ENCODE measurements around the gene ENAH. TPM values are rescaled to one million over a fixed set of nuclear protein-coding genes. Genes with fewer than 3 reads are reported as not detected.

The ENAH gene
- total RNA-seq, 1 donor from 2014 or later: 434 TPM

- DNase-seq (ENCODE audit: low spot score): no peak
- Mint-ChIP-seq H3K36me3 (ENCODE audit: low read depth) (no peaks in the 10 kb centered on the region), H3K27ac (ENCODE audit: unreplicated experiment) (peak overlapping the region; percentile 86), H3K9me3 (ENCODE audit: low read depth) (no peaks in the 10 kb centered on the region), H3K4me3 (ENCODE audit: unreplicated experiment) (no peak overlapping the region), H3K27me3 (ENCODE audit: low read depth) (no peaks in the 10 kb centered on the region), H3K4me1 (ENCODE audit: low read depth) (peaks cover 58% of the 10 kb centered on the region)
- TF ChIP-seq CTCF (IDR thresholded peaks at IDR 0.05): no peak
These were observed 39.6 kb upstream of the ENAH start for GRCh38 chr1:225692517-225692879.

GRCh38 chr1:225691861-225692516 is 39.1 kb upstream of the ENAH start:
- no peak for TF ChIP-seq CTCF (IDR thresholded peaks at IDR 0.05)
- Mint-ChIP-seq H3K36me3 (ENCODE audit: low read depth) (no peaks in the 10 kb centered on the region), H3K27me3 (ENCODE audit: low read depth) (no peaks in the 10 kb centered on the region), H3K4me3 (ENCODE audit: unreplicated experiment) (no peak overlapping the region), H3K9me3 (ENCODE audit: low read depth) (no peaks in the 10 kb centered on the region), H3K27ac (ENCODE audit: unreplicated experiment) (peak overlapping the region; percentile 86), H3K4me1 (ENCODE audit: low read depth) (peaks cover 53% of the 10 kb centered on the region)
- DNase-seq (ENCODE audit: low spot score): no peak

- Mint-ChIP-seq H3K27ac (ENCODE audit: unreplicated experiment) (peak overlapping the region; percentile 86), H3K36me3 (ENCODE audit: low read depth) (no peaks in the 10 kb centered on the region), H3K4me3 (ENCODE audit: unreplicated experiment) (no peak overlapping the region), H3K9me3 (ENCODE audit: low read depth) (no peaks in the 10 kb centered on the region), H3K27me3 (ENCODE audit: low read depth) (no peaks in the 10 kb centered on the region), H3K4me1 (ENCODE audit: low read depth) (peaks cover 54% of the 10 kb centered on the region)
- no peak for DNase-seq (ENCODE audit: low spot score)
- no peak for TF ChIP-seq CTCF (IDR thresholded peaks at IDR 0.05)
These were observed 38.5 kb upstream of the ENAH start for GRCh38 chr1:225691377-225691776.

GRCh38 chr1:225689882-225690459 is 37.0 kb upstream of the ENAH start:
- Mint-ChIP-seq H3K27me3 (ENCODE audit: low read depth) (no peaks in the 10 kb centered on the region), H3K27ac (ENCODE audit: unreplicated experiment) (no peak overlapping the region), H3K9me3 (ENCODE audit: low read depth) (no peaks in the 10 kb centered on the region), H3K4me1 (ENCODE audit: low read depth) (peaks cover 50% of the 10 kb centered on the region), H3K4me3 (ENCODE audit: unreplicated experiment) (no peak overlapping the region), H3K36me3 (ENCODE audit: low read depth) (no peaks in the 10 kb centered on the region)
- no peak for TF ChIP-seq CTCF (IDR thresholded peaks at IDR 0.05)
- no peak for DNase-seq (ENCODE audit: low spot score)

- Mint-ChIP-seq H3K4me3 (ENCODE audit: unreplicated experiment) (no peak overlapping the region), H3K9me3 (ENCODE audit: low read depth) (no peaks in the 10 kb centered on the region), H3K27ac (ENCODE audit: unreplicated experiment) (no peak overlapping the region), H3K36me3 (ENCODE audit: low read depth) (no peaks in the 10 kb centered on the region), H3K27me3 (ENCODE audit: low read depth) (no peaks in the 10 kb centered on the region), H3K4me1 (ENCODE audit: low read depth) (peaks cover 37% of the 10 kb centered on the region)
- no peak for DNase-seq (ENCODE audit: low spot score)
- no peak for TF ChIP-seq CTCF (IDR thresholded peaks at IDR 0.05)
These were observed 35.4 kb upstream of the ENAH start for GRCh38 chr1:225688345-225688744.

All from chondrocyte (in vitro differentiated cells).